ENCODE results near the gene CAPN8. TPM values are rescaled to one million over a fixed set of nuclear protein-coding genes. Genes with fewer than 3 reads are reported as not detected.

CAPN8 gene
- total RNA-seq, 2 donors from 2014 or later = not detected

- Mint-ChIP-seq H3K4me1 (peaks cover 17% of the 10 kb centered on the region), H3K9me3 (no peaks in the 10 kb centered on the region)
These were observed 41.9 kb upstream of the CAPN8 start for GRCh38 chr1:223707256-223708000.

GRCh38 chr1:223706077-223706973 lies 40.8 kb upstream of the CAPN8 start:
- Mint-ChIP-seq H3K27me3 (no peaks in the 10 kb centered on the region), H3K36me3 (ENCODE audit: low read depth) (no peaks in the 10 kb centered on the region), H3K9me3 (no peaks in the 10 kb centered on the region), H3K4me1 (peaks cover 24% of the 10 kb centered on the region), H3K27ac (peak overlapping the region; percentile 50), H3K4me3 (no peak overlapping the region)
- no peak for ATAC-seq (replicated peaks)

More at GRCh38 chr1:223707256-223708000, 41.9 kb upstream of the CAPN8 start:
- ATAC-seq (replicated peaks) = peak; percentile 27
- peak overlapping the region; percentile 44 for H3K27ac Mint-ChIP-seq
- H3K4me3 Mint-ChIP-seq = no peak overlapping the region
- H3K36me3 Mint-ChIP-seq (ENCODE audit: low read depth) = no peaks in the 10 kb centered on the region
- no peaks in the 10 kb centered on the region for H3K27me3 Mint-ChIP-seq

- H3K27ac Mint-ChIP-seq = peak overlapping the region; percentile 24
- no peaks in the 10 kb centered on the region for H3K9me3 Mint-ChIP-seq
- no peak for ATAC-seq (replicated peaks)
These were observed 39.7 kb upstream of the CAPN8 start for GRCh38 chr1:223704921-223705878.

GRCh38 chr1:223703668-223704013 lies 38.1 kb upstream of the CAPN8 start:
- ATAC-seq (replicated peaks) = no peak
- Mint-ChIP-seq H3K27ac (peak overlapping the region; percentile 91), H3K27me3 (peaks cover 3% of the 10 kb centered on the region), H3K36me3 (ENCODE audit: low read depth) (no peaks in the 10 kb centered on the region), H3K4me3 (no peak overlapping the region), H3K9me3 (no peaks in the 10 kb centered on the region), H3K4me1 (peaks cover 29% of the 10 kb centered on the region)

More at GRCh38 chr1:223704921-223705878, 39.7 kb upstream of the CAPN8 start:
- no peaks in the 10 kb centered on the region for H3K36me3 Mint-ChIP-seq (ENCODE audit: low read depth)
- peaks cover 29% of the 10 kb centered on the region for H3K4me1 Mint-ChIP-seq
- no peak overlapping the region for H3K4me3 Mint-ChIP-seq
- H3K27me3 Mint-ChIP-seq = no peaks in the 10 kb centered on the region

- peak overlapping the region; percentile 91 for H3K27ac Mint-ChIP-seq
- H3K4me1 Mint-ChIP-seq = peaks cover 29% of the 10 kb centered on the region
- H3K27me3 Mint-ChIP-seq = peaks cover 3% of the 10 kb centered on the region
- H3K36me3 Mint-ChIP-seq (ENCODE audit: low read depth) = no peaks in the 10 kb centered on the region
- H3K9me3 Mint-ChIP-seq = no peaks in the 10 kb centered on the region
- peak; percentile 75 for ATAC-seq (replicated peaks)
- H3K4me3 Mint-ChIP-seq = peak overlapping the region; percentile 51
These were observed 37.5 kb upstream of the CAPN8 start for GRCh38 chr1:223702735-223703667.

- Mint-ChIP-seq H3K27me3 (peaks cover 3% of the 10 kb centered on the region), H3K4me1 (peaks cover 19% of the 10 kb centered on the region), H3K9me3 (no peaks in the 10 kb centered on the region), H3K4me3 (peak overlapping the region; percentile 66), H3K36me3 (ENCODE audit: low read depth) (no peaks in the 10 kb centered on the region), H3K27ac (peak overlapping the region; percentile 94)
- peak; percentile 78 for ATAC-seq (replicated peaks)
These were observed 35.6 kb upstream of the CAPN8 start for GRCh38 chr1:223700942-223701637.

GRCh38 chr1:223700388-223700918 lies 35.0 kb upstream of the CAPN8 start:
- H3K36me3 Mint-ChIP-seq (ENCODE audit: low read depth) = no peaks in the 10 kb centered on the region
- no peaks in the 10 kb centered on the region for H3K9me3 Mint-ChIP-seq
- peak overlapping the region; percentile 66 for H3K4me3 Mint-ChIP-seq
- no peak for ATAC-seq (replicated peaks)
- H3K27ac Mint-ChIP-seq = peak overlapping the region; percentile 94
- peaks cover 19% of the 10 kb centered on the region for H3K4me1 Mint-ChIP-seq
- peaks cover 3% of the 10 kb centered on the region for H3K27me3 Mint-ChIP-seq

GRCh38 chr1:223695941-223696340 lies 30.4 kb upstream of the CAPN8 start:
- Mint-ChIP-seq H3K27me3 (peaks cover 3% of the 10 kb centered on the region), H3K36me3 (ENCODE audit: low read depth) (no peaks in the 10 kb centered on the region), H3K9me3 (no peaks in the 10 kb centered on the region), H3K4me1 (peaks cover 1% of the 10 kb centered on the region), H3K4me3 (no peak overlapping the region), H3K27ac (no peak overlapping the region)
- no peak for ATAC-seq (replicated peaks)

GRCh38 chr1:223695014-223695548 lies 29.6 kb upstream of the CAPN8 start:
- Mint-ChIP-seq H3K4me1 (no peaks in the 10 kb centered on the region), H3K36me3 (ENCODE audit: low read depth) (no peaks in the 10 kb centered on the region), H3K27me3 (peaks cover 3% of the 10 kb centered on the region), H3K9me3 (no peaks in the 10 kb centered on the region), H3K4me3 (no peak overlapping the region), H3K27ac (peak overlapping the region; percentile 33)
- peak; percentile 53 for ATAC-seq (replicated peaks)

- no peak overlapping the region for H3K27ac Mint-ChIP-seq
- peaks cover 7% of the 10 kb centered on the region for H3K27me3 Mint-ChIP-seq
- no peak overlapping the region for H3K4me3 Mint-ChIP-seq
- ATAC-seq (replicated peaks) = no peak
- no peaks in the 10 kb centered on the region for H3K9me3 Mint-ChIP-seq
- H3K36me3 Mint-ChIP-seq (ENCODE audit: low read depth) = no peaks in the 10 kb centered on the region
- no peaks in the 10 kb centered on the region for H3K4me1 Mint-ChIP-seq
These were observed 25.6 kb upstream of the CAPN8 start for GRCh38 chr1:223691121-223691520.

GRCh38 chr1:223684488-223684792 lies 18.9 kb upstream of the CAPN8 start:
- no peak overlapping the region for H3K4me3 Mint-ChIP-seq
- no peak for ATAC-seq (replicated peaks)
- peaks cover 12% of the 10 kb centered on the region for H3K27me3 Mint-ChIP-seq
- no peaks in the 10 kb centered on the region for H3K36me3 Mint-ChIP-seq (ENCODE audit: low read depth)
- H3K27ac Mint-ChIP-seq = no peak overlapping the region
- H3K4me1 Mint-ChIP-seq = no peaks in the 10 kb centered on the region
- H3K9me3 Mint-ChIP-seq = no peaks in the 10 kb centered on the region

- no peaks in the 10 kb centered on the region for H3K36me3 Mint-ChIP-seq (ENCODE audit: low read depth)
- H3K9me3 Mint-ChIP-seq = no peaks in the 10 kb centered on the region
- no peaks in the 10 kb centered on the region for H3K4me1 Mint-ChIP-seq
- H3K4me3 Mint-ChIP-seq = no peak overlapping the region
- ATAC-seq (replicated peaks) = no peak
- H3K27me3 Mint-ChIP-seq = peaks cover 12% of the 10 kb centered on the region
- H3K27ac Mint-ChIP-seq = no peak overlapping the region
These were observed 18.3 kb upstream of the CAPN8 start for GRCh38 chr1:223683586-223684487.
